Transverse colon (tissue), 4 donors: ENCODE data around the gene CASP4. TPM values are rescaled to one million over a fixed set of nuclear protein-coding genes. Genes with fewer than 3 reads are reported as not detected.

Experiments used
- DNase-seq: peaks from one replicate; pipeline ENCODE4 v3.0.0-alpha.2; 2019
- H3K27ac ChIP-seq, 4 donors: fragments of 200-600 bp; sonication (generic); 2 replicates each; pipeline ENCODE4 v1.5.1; 2016 to 2018; ENCODE audit warnings: inconsistent platforms in 4 of 4
- H3K27me3 ChIP-seq: fragments of 200-600 bp; sonication (generic); 2 replicates; pipeline ENCODE4 v1.5.1; 2017; ENCODE audit warnings: inconsistent platforms
- H3K36me3 ChIP-seq, 4 donors: fragments of 200-600 bp; sonication (generic); 2 replicates each; pipeline ENCODE4 v1.5.1; 2017 to 2019; ENCODE audit warnings: inconsistent platforms in 4 of 4
- H3K4me1 ChIP-seq, 4 donors: fragments of 200-600 bp; sonication (generic); 2 replicates each; pipeline ENCODE4 v1.5.1; 2017 to 2020; ENCODE audit warnings: inconsistent platforms in 4 of 4
- H3K4me3 ChIP-seq, 4 donors: fragments of 200-600 bp; sonication (generic); 1 replicate in 1 of 4; 2 replicates in 3 of 4; pipeline versions ENCODE4 v1.5.1 to v1.6.1; 2017 to 2019; ENCODE audit warnings: inconsistent platforms in 4 of 4
- H3K9me3 ChIP-seq, 2 donors: fragments of 200-600 bp; sonication (generic); 2 replicates each; pipeline ENCODE4 v1.5.1; 2017 to 2019; ENCODE audit warnings: inconsistent platforms in 2 of 2
- EP300 ChIP-seq: sonication (generic); formaldehyde crosslinking; IDR thresholded peaks from one replicate; pipeline ENCODE4 v1.6.1; 2017; ENCODE audit warnings: antibody characterized with exemption, low read depth
- POLR2A ChIP-seq: fragments of 450-650 bp; IDR thresholded peaks from one replicate; pipeline ENCODE4 v1.6.1; 2016; ENCODE audit warnings: antibody characterized with exemption, mild to moderate bottlenecking, moderate library complexity
- POLR2AphosphoS5 ChIP-seq, 3 donors: sonication (generic); formaldehyde crosslinking; IDR thresholded peaks; one replicate each; pipeline ENCODE4 v1.6.1; 2016; ENCODE audit warnings: antibody characterized with exemption in 3 of 3
- WGBS, 2 donors: methylation state at CpG; one replicate each; pipeline ENCODE4 v1.1.5; 2018; ENCODE audit warnings: low coverage in 1 of 2; 5-methylcytosine and 5-hydroxymethylcytosine counted together
- in situ Hi-C, 4 donors: fragments of 200-750 bp; cut with MboI; loops; one replicate each; pipeline versions ENCODE4 v1.15.0 to v1.15.1; 2017; ENCODE audit warnings: low sequenced_read_pairs in 3 of 4, low pct_ligation_motif_present in 1 of 4, low pct_unique_long_range_greater_than_20kb in 1 of 4
- intact Hi-C: fragments of 100-400 bp; cut with DNase I; formaldehyde crosslinking; loops from one replicate; pipeline ENCODE4 v1.15.1; 2023; ENCODE audit warnings: low total_unique reads
- total RNA-seq, 4 donors: library from RNA; depleted of rRNA; stranded (reverse); fragments of >200 nt; gene quantifications; one replicate each; pipeline ENCODE4 v1.1.0, GENCODE V29; 2016
- TF ChIP-seq, protein P1 (sequence below), 5 experiments: fragments of 200-600 bp in 3 of 5; fragments of 450-650 bp in 2 of 5; sonication (generic) in 3 of 5; IDR thresholded peaks; 1 replicate in 2 of 5; 2 replicates in 3 of 5; pipeline ENCODE4 v1.5.1; 2016 to 2017; ENCODE audit warnings: antibody characterized with exemption in 5 of 5, inconsistent platforms in 3 of 5, mild to moderate bottlenecking in 2 of 5, moderate library complexity in 1 of 5

Gene CASP4
- total RNA-seq, 4 donors from 2014 or later, result 36.4 to 86.3 (median 49.8) TPM

DNA sequence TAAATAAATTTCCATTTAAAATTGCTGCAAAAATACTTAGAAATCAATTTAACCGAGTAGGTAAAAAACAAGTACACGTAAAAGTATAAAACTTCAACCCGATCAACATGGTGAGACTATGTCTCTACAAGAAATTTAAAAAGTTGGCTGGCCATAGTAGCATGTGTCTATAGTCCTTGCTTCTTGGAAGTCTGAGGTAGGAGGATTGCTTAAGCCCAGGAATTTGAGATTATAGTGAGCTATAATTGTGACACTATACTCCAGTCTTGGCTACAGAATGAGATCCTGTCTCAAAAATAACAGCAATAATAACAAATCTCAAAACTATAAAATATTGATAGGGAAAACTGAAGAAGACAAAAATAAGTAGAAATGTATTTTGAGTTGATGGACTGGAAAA is 11.1 kb downstream of the CASP4 start:
- WGBS, 2 donors, result 62 to 67% methylated on average over 3 of the region's 3 CpGs
- Histone ChIP-seq H3K9me3 (no peaks in the 10 kb centered on the region), H3K27me3 (no peaks in the 10 kb centered on the region), H3K27ac (no peak overlapping the region), H3K36me3 (peaks cover 0 to 14% (median 1%) of the 10 kb centered on the region in 4 donors), H3K4me1 (peaks cover 0 to 17% (median 0%) of the 10 kb centered on the region in 4 donors), H3K4me3 (no peak overlapping the region)
- intact Hi-C loops, result no loop called here
- in situ Hi-C loops, result no loop called here
- DNase-seq, result no peak
- TF ChIP-seq POLR2AphosphoS5 (IDR thresholded peaks at IDR 0.05) (no peak), POLR2A (no peak), EP300 (no peak)
- TF ChIP-seq, protein P1, sequence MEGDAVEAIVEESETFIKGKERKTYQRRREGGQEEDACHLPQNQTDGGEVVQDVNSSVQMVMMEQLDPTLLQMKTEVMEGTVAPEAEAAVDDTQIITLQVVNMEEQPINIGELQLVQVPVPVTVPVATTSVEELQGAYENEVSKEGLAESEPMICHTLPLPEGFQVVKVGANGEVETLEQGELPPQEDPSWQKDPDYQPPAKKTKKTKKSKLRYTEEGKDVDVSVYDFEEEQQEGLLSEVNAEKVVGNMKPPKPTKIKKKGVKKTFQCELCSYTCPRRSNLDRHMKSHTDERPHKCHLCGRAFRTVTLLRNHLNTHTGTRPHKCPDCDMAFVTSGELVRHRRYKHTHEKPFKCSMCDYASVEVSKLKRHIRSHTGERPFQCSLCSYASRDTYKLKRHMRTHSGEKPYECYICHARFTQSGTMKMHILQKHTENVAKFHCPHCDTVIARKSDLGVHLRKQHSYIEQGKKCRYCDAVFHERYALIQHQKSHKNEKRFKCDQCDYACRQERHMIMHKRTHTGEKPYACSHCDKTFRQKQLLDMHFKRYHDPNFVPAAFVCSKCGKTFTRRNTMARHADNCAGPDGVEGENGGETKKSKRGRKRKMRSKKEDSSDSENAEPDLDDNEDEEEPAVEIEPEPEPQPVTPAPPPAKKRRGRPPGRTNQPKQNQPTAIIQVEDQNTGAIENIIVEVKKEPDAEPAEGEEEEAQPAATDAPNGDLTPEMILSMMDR (IDR thresholded peaks at IDR 0.05), result no peak

DNA sequence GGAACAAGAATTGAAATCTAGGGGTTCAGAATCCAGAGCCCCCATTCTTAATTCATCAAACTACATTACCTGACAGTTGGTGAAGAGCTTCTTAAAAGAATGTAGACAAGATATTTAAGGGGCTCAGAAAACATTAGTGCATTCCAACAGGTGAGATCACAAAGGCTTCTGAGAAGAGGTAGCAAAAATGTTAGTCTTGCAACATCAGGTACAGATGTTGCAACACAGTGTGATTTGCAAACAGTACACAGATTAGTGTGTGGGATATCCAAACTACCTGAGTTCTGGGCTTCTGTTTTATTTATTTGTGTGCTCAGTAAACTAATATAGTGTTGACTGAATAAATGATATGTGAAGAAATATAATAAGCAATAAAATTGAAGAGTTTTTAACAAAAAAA is 11.8 kb downstream of the CASP4 start:
- DNase-seq, result no peak
- H3K4me3 ChIP-seq, result no peak overlapping the region
- in situ Hi-C loops (no loop called here), intact Hi-C loops (no loop called here)
- no peaks in the 10 kb centered on the region for H3K9me3 ChIP-seq
- TF ChIP-seq, protein P1 (IDR thresholded peaks at IDR 0.05), result no peak
- TF ChIP-seq POLR2A, result no peak
- TF ChIP-seq EP300, result no peak
- TF ChIP-seq POLR2AphosphoS5 (IDR thresholded peaks at IDR 0.05), result no peak
- H3K27me3 ChIP-seq, result no peaks in the 10 kb centered on the region
- H3K36me3 ChIP-seq, result peaks cover 0 to 21% (median 4%) of the 10 kb centered on the region in 4 donors
- H3K27ac ChIP-seq, result no peak overlapping the region
- peaks cover 0 to 15% (median 0%) of the 10 kb centered on the region in 4 donors for H3K4me1 ChIP-seq

DNA sequence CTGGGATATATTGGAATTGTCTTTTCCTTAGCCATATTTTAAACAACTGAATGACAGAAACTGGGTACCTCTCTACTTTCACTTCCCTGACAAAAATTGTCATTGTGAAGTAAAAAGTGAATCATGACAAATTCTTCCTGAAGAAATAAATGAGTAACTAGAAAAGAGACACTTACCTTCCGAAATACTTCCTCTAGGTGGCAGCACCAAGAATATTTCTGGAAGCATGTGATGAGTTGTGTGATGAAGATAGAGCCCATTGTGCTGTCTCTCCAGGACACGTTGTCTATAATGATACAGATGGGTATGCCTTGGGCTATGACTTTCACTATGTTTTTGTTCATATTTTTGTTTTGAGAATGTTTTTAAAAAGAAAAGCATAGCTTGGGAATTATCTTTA is 21.5 kb downstream of the CASP4 start:
- WGBS, 2 donors, result 7 to 14% methylated on average over 2 of the region's 2 CpGs
- no peaks in the 10 kb centered on the region for H3K27me3 ChIP-seq
- H3K36me3 ChIP-seq, result peaks cover 0 to 34% (median 7%) of the 10 kb centered on the region in 4 donors
- H3K4me1 ChIP-seq, result no peaks in the 10 kb centered on the region
- no peak for DNase-seq
- intact Hi-C loops, result no loop called here
- no peaks in the 10 kb centered on the region for H3K9me3 ChIP-seq
- H3K4me3 ChIP-seq, result no peak overlapping the region
- no peak overlapping the region for H3K27ac ChIP-seq
- TF ChIP-seq, protein P1 (IDR thresholded peaks at IDR 0.05), result peak; percentile 47 to 59 (median 51)
- TF ChIP-seq EP300, result no peak
- in situ Hi-C loops, result no loop called here

DNA sequence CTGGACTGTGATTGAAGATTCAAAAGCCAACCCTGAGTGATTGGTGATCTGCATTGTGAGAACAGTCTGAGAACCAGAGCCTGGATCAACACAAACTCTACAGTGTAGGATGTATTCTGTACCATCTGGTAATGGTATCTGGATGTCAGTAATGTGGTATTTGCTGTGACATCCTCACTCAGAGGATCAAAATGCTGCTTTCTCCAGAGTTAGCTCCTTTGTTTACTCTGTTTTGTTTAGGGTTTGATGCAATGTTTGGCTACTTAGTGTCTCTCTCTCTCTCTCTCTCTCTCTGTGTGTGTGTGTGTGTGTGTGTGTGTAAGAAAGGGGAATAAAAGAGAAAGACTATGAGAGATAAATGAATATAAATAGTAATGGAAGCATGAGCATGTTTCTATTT is 24.3 kb downstream of the CASP4 start:
- DNase-seq, result no peak
- intact Hi-C loops (no loop called here), in situ Hi-C loops (no loop called here)
- no peaks in the 10 kb centered on the region for H3K27me3 ChIP-seq
- no peak overlapping the region for H3K4me3 ChIP-seq
- H3K4me1 ChIP-seq, result no peaks in the 10 kb centered on the region
- TF ChIP-seq POLR2AphosphoS5 (IDR thresholded peaks at IDR 0.05) (no peak), POLR2A (no peak), EP300 (no peak)
- TF ChIP-seq, protein P1 (IDR thresholded peaks at IDR 0.05), result no peak
- peaks cover 0 to 8% (median 0%) of the 10 kb centered on the region in 4 donors for H3K36me3 ChIP-seq
- no peaks in the 10 kb centered on the region for H3K9me3 ChIP-seq
- no peak overlapping the region for H3K27ac ChIP-seq
